Activated CD4-positive, alpha-beta T cell treated with anti-CD3 and anti-CD28 coated beads for 36 hours (primary cell): ENCODE results near the gene PNPLA6. TPM values are rescaled to one million over a fixed set of nuclear protein-coding genes. Genes with fewer than 3 reads are reported as not detected.

Source experiments
- ATAC-seq: fragments of 200-7000 bp; cut with Tn5 transposase; one replicate; pipeline ENCODE4 v1.10.0; 2021; ENCODE audit warnings: mild to moderate bottlenecking, moderate library complexity
- CTCF ChIA-PET: fragments of 350-600 bp; sonication (Branson Sonifier 250); formaldehyde crosslinking; loops from one replicate; lab custom pipeline; 2021; ENCODE audit warnings: antibody characterized with exemption; lab: Charles Lee
- POLR2A ChIA-PET: fragments of 350-600 bp; sonication (Branson Sonifier 250); formaldehyde crosslinking; loops from one replicate; lab custom pipeline; 2021; ENCODE audit warnings: antibody characterized with exemption, inconsistent platforms; lab: Charles Lee
- DNase-seq: peaks from one replicate; pipeline ENCODE4 v3.0.0-alpha.2; 2020
- H3K27ac Mint-ChIP-seq: one replicate; pipeline ENCODE4 v1.8.0; 2021; ENCODE audit warnings: mixed read lengths
- H3K27me3 Mint-ChIP-seq: one replicate; pipeline ENCODE4 v1.8.0; 2021; ENCODE audit warnings: mixed read lengths
- H3K36me3 Mint-ChIP-seq: one replicate; pipeline ENCODE4 v1.8.0; 2021; ENCODE audit warnings: low read depth, mixed read lengths
- H3K4me1 Mint-ChIP-seq: one replicate; pipeline ENCODE4 v1.8.0; 2021; ENCODE audit warnings: mixed read lengths
- H3K4me3 Mint-ChIP-seq: one replicate; pipeline ENCODE4 v1.8.0; 2021; ENCODE audit warnings: mild to moderate bottlenecking, moderate library complexity, mixed read lengths
- H3K9me3 Mint-ChIP-seq: one replicate; pipeline ENCODE4 v1.8.0; 2021; ENCODE audit warnings: low read depth, mixed read lengths
- intact Hi-C, 2 experiments: fragments of 100-400 bp; cut with DNase I in 1 of 2; cut with micrococcal nuclease in 1 of 2; formaldehyde crosslinking; loops; one replicate each; pipeline versions ENCODE4 v1.14.2 to v1.15.1; 2022 to 2024; cut with DNase I, micrococcal nuclease
- total RNA-seq, 2 experiments: library from RNA; stranded (reverse); gene quantifications; one replicate each; pipeline ENCODE4 v1.2.3, GENCODE V29; 2021

The PNPLA6 gene
- total RNA-seq, 2 experiments from 2014 or later = 82.2 to 108 TPM

GRCh38 chr19:7582446-7582845, 46.9 kb downstream of the PNPLA6 start:
- CTCF ChIA-PET = no interaction called here

GRCh38 chr19:7589822-7590221, 54.3 kb downstream of the PNPLA6 start:
- no peak for DNase-seq
- POLR2A ChIA-PET = no interaction called here
- Mint-ChIP-seq H3K36me3 (no peaks in the 10 kb centered on the region), H3K9me3 (no peaks in the 10 kb centered on the region), H3K4me1 (no peaks in the 10 kb centered on the region), H3K27me3 (peaks cover 15% of the 10 kb centered on the region), H3K4me3 (no peak overlapping the region), H3K27ac (no peak overlapping the region)
- no peak for ATAC-seq
- intact Hi-C loops = no loop called here
- CTCF ChIA-PET = interaction anchor here (0.6 kb wide), 1 partner anchor 504 kb away, joined by 3 read pairs; no protein-coding TSS in a partner anchor

More at GRCh38 chr19:7582446-7582845, 46.9 kb downstream of the PNPLA6 start:
- intact Hi-C loops = no loop called here
- Mint-ChIP-seq H3K4me1 (no peaks in the 10 kb centered on the region), H3K27ac (no peak overlapping the region), H3K27me3 (no peaks in the 10 kb centered on the region), H3K36me3 (no peaks in the 10 kb centered on the region), H3K9me3 (no peaks in the 10 kb centered on the region), H3K4me3 (no peak overlapping the region)
- POLR2A ChIA-PET = no interaction called here
- no peak for DNase-seq
- no peak for ATAC-seq

GRCh38 chr19:7590256-7590655, 54.7 kb downstream of the PNPLA6 start:
- CTCF ChIA-PET = no interaction called here

GRCh38 chr19:7595466-7596133, 60.1 kb downstream of the PNPLA6 start, which contains the start of gene CAMSAP3:
Gene CAMSAP3, plus strand, starts transcription at chr19:7595863. Its CDS starts 140 bp downstream, at chr19:7596003.
- no peaks in the 10 kb centered on the region for H3K9me3 Mint-ChIP-seq
- ChIA-PET CTCF (interaction anchor here (1.2 kb wide), 1 partner anchor 27 kb away, joined by 5 read pairs; no protein-coding TSS in a partner anchor), POLR2A (no interaction called here)
- DNase-seq (peak; percentile 68), ATAC-seq (peak; percentile 93)
- intact Hi-C loops = loop anchor here in 1 of 2 experiments (1.0 kb wide), 1 partner anchor 27 kb away; no protein-coding TSS in a partner anchor
- no peaks in the 10 kb centered on the region for H3K36me3 Mint-ChIP-seq
- H3K4me1 Mint-ChIP-seq = peaks cover 3% of the 10 kb centered on the region
- peak within 1 kb of the TSS; percentile 52 for H3K4me3 Mint-ChIP-seq
- H3K27ac Mint-ChIP-seq = no peak within 1 kb of the TSS
- H3K27me3 Mint-ChIP-seq = peaks cover 34% of the 10 kb centered on the region

More at GRCh38 chr19:7590256-7590655, 54.7 kb downstream of the PNPLA6 start:
- ATAC-seq (no peak), DNase-seq (no peak)
- H3K27me3 Mint-ChIP-seq = peaks cover 18% of the 10 kb centered on the region
- H3K9me3 Mint-ChIP-seq = no peaks in the 10 kb centered on the region
- H3K4me1 Mint-ChIP-seq = peaks cover 2% of the 10 kb centered on the region
- H3K27ac Mint-ChIP-seq = no peak overlapping the region
- H3K4me3 Mint-ChIP-seq = no peak overlapping the region
- POLR2A ChIA-PET = no interaction called here
- H3K36me3 Mint-ChIP-seq = no peaks in the 10 kb centered on the region
- intact Hi-C loops = no loop called here

- CTCF ChIA-PET = interaction anchor here (0.5 to 1.4 kb wide), 3 partner anchors 11 to 231 kb away, joined by 3 to 5 read pairs (median 4); no protein-coding TSS in a partner anchor
- H3K36me3 Mint-ChIP-seq = no peaks in the 10 kb centered on the region
- peaks cover 34% of the 10 kb centered on the region for H3K27me3 Mint-ChIP-seq
- no peak for DNase-seq
- no peak for ATAC-seq
- peak overlapping the region; percentile 35 for H3K4me3 Mint-ChIP-seq
- H3K4me1 Mint-ChIP-seq = peaks cover 3% of the 10 kb centered on the region
- H3K27ac Mint-ChIP-seq = no peak overlapping the region
- intact Hi-C loops = no loop called here
- POLR2A ChIA-PET = no interaction called here
- H3K9me3 Mint-ChIP-seq = no peaks in the 10 kb centered on the region
These were observed 60.9 kb downstream of the PNPLA6 start for GRCh38 chr19:7596211-7596937.

DNA sequence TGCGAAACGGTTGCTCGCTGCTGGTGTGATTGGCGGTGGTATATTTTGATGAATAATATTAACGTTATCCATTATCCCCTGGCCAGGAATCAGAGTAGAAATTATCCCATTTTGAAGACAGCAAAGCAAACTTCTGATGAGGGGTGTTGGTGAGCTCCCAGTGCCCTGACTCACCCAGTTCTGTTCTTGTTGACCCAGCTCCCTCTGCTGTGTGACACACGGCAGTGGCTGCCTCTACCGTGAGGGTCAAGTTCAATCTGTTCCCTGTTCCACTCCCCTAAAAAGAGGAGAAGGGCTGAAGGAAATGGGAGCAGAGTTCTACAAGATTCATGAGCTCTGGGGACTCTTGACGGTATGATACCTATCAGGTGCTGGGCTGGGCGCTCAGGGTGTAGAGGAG, 62.2 kb downstream of the PNPLA6 start:
- intact Hi-C loops = no loop called here
- Mint-ChIP-seq H3K4me3 (no peak overlapping the region), H3K36me3 (no peaks in the 10 kb centered on the region), H3K4me1 (peaks cover 3% of the 10 kb centered on the region), H3K9me3 (no peaks in the 10 kb centered on the region), H3K27me3 (peaks cover 38% of the 10 kb centered on the region), H3K27ac (no peak overlapping the region)
- ChIA-PET CTCF (interaction anchor here (0.9 to 1.4 kb wide), 4 partner anchors 9 to 83 kb away, joined by 3 to 4 read pairs (median 4); partner anchors contain the start of gene TRAPPC5), POLR2A (no interaction called here)
- DNase-seq (no peak), ATAC-seq (no peak)

GRCh38 chr19:7598180-7598579, 62.7 kb downstream of the PNPLA6 start:
- intact Hi-C loops = no loop called here
- H3K4me3 Mint-ChIP-seq = no peak overlapping the region
- peaks cover 38% of the 10 kb centered on the region for H3K27me3 Mint-ChIP-seq
- H3K4me1 Mint-ChIP-seq = peaks cover 3% of the 10 kb centered on the region
- no peaks in the 10 kb centered on the region for H3K9me3 Mint-ChIP-seq
- no peak for DNase-seq
- CTCF ChIA-PET = interaction anchor here (0.9 to 1.3 kb wide), 2 partner anchors 30 to 83 kb away, joined by 3 to 4 read pairs; partner anchors contain the start of gene TRAPPC5
- ATAC-seq = no peak
- H3K36me3 Mint-ChIP-seq = no peaks in the 10 kb centered on the region
- POLR2A ChIA-PET = no interaction called here
- H3K27ac Mint-ChIP-seq = no peak overlapping the region

DNA sequence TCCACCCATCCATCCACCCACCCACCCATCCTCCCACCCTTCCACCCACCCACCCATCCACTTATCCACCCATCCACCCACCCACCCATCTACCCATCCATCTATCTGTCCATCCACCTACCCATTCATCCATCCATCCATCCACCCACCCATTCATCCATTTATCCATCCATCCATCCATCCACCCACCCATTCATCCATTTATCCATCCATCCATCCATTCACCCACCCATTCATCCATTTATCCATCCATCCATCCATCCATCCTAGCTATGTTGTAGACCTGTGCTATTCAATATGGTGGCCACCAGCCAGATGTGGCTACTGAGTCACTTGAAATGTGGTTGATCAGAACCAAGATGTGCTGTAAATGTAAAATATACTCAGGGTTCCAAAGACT, 65.2 kb downstream of the PNPLA6 start:
- ChIA-PET POLR2A (no interaction called here), CTCF (no interaction called here)
- H3K27me3 Mint-ChIP-seq = peaks cover 27% of the 10 kb centered on the region
- ATAC-seq (no peak), DNase-seq (no peak)
- no peak overlapping the region for H3K4me3 Mint-ChIP-seq
- no peak overlapping the region for H3K27ac Mint-ChIP-seq
- H3K4me1 Mint-ChIP-seq = no peaks in the 10 kb centered on the region
- H3K36me3 Mint-ChIP-seq = no peaks in the 10 kb centered on the region
- intact Hi-C loops = no loop called here
- no peaks in the 10 kb centered on the region for H3K9me3 Mint-ChIP-seq

GRCh38 chr19:7602240-7602934, 66.9 kb downstream of the PNPLA6 start:
- ATAC-seq (no peak), DNase-seq (no peak)
- intact Hi-C loops = no loop called here
- Mint-ChIP-seq H3K27me3 (peaks cover 22% of the 10 kb centered on the region), H3K27ac (no peak overlapping the region), H3K9me3 (no peaks in the 10 kb centered on the region), H3K4me3 (no peak overlapping the region), H3K4me1 (no peaks in the 10 kb centered on the region), H3K36me3 (no peaks in the 10 kb centered on the region)
- POLR2A ChIA-PET = no interaction called here
- CTCF ChIA-PET = no interaction called here

- Mint-ChIP-seq H3K27me3 (peaks cover 16% of the 10 kb centered on the region), H3K4me3 (no peak overlapping the region), H3K36me3 (no peaks in the 10 kb centered on the region), H3K4me1 (no peaks in the 10 kb centered on the region), H3K9me3 (no peaks in the 10 kb centered on the region), H3K27ac (no peak overlapping the region)
- ChIA-PET CTCF (no interaction called here), POLR2A (no interaction called here)
- no peak for ATAC-seq
- no peak for DNase-seq
- intact Hi-C loops = no loop called here
These were observed 67.5 kb downstream of the PNPLA6 start for GRCh38 chr19:7602935-7603497.

GRCh38 chr19:7603919-7604318, 68.4 kb downstream of the PNPLA6 start:
- no peak overlapping the region for H3K27ac Mint-ChIP-seq
- POLR2A ChIA-PET = interaction anchor here (0.6 kb wide), 1 partner anchor 49 kb away, joined by 6 read pairs; no protein-coding TSS in a partner anchor
- H3K36me3 Mint-ChIP-seq = no peaks in the 10 kb centered on the region
- ATAC-seq (no peak), DNase-seq (no peak)
- no peak overlapping the region for H3K4me3 Mint-ChIP-seq
- no peaks in the 10 kb centered on the region for H3K9me3 Mint-ChIP-seq
- CTCF ChIA-PET = interaction anchor here (0.7 kb wide), 1 partner anchor 123 kb away, joined by 3 read pairs; no protein-coding TSS in a partner anchor
- H3K4me1 Mint-ChIP-seq = no peaks in the 10 kb centered on the region
- peaks cover 8% of the 10 kb centered on the region for H3K27me3 Mint-ChIP-seq
- intact Hi-C loops = no loop called here
